ENCODE results near the gene NTNG2.
A peak's percentile ranks its signal among the peaks of the same experiment; 100 is the strongest.

Gene NTNG2

GRCh38 chr9:132157347-132158116 lies 4.3 kb upstream of the NTNG2 start:
- Histone ChIP-seq H3K4me3 (ENCODE audit: low read length, poor library complexity, severe bottlenecking) (no peak overlapping the region), H3F3A (ENCODE audit: low read depth) (0 out of 2 replicates have a peak, but pooled peaks cover 5% of the 10 kb centered on the region), H2AFZ (ENCODE audit: low read length) (no peak overlapping the region), H3K27me3 (ENCODE audit: insufficient read depth, low read length, poor library complexity, severe bottlenecking) (no peaks in the 10 kb centered on the region), H4K20me1 (ENCODE audit: insufficient read depth, low read length, poor library complexity, severe bottlenecking) (peaks cover 3% of the 10 kb centered on the region), H3K36me3 (ENCODE audit: insufficient read depth, low read length) (no peaks in the 10 kb centered on the region), H3K4me1 (ENCODE audit: insufficient read depth, low read length, poor library complexity, severe bottlenecking) (peaks cover 27% of the 10 kb centered on the region), H3K9me2 (replicated peaks; ENCODE audit: low read depth, low read length) (no peaks in the 10 kb centered on the region), H3K4me2 (ENCODE audit: low read depth, low read length, poor library complexity, severe bottlenecking) (no peak overlapping the region), H3K9me3 (ENCODE audit: insufficient read depth, low read depth, low read length) (no peaks in the 10 kb centered on the region), H3K9ac (ENCODE audit: low read depth, low read length, poor library complexity, severe bottlenecking) (no peak overlapping the region), H3K79me2 (ENCODE audit: insufficient read depth, low read length) (peaks cover 5% of the 10 kb centered on the region; the same call in 1 of the 2 replicates)
- TF ChIP-seq EZH2phosphoT487 (IDR thresholded peaks at IDR 0.05; ENCODE audit: borderline replicate concordance) = no peak
- TF ChIP-seq, protein P1, sequence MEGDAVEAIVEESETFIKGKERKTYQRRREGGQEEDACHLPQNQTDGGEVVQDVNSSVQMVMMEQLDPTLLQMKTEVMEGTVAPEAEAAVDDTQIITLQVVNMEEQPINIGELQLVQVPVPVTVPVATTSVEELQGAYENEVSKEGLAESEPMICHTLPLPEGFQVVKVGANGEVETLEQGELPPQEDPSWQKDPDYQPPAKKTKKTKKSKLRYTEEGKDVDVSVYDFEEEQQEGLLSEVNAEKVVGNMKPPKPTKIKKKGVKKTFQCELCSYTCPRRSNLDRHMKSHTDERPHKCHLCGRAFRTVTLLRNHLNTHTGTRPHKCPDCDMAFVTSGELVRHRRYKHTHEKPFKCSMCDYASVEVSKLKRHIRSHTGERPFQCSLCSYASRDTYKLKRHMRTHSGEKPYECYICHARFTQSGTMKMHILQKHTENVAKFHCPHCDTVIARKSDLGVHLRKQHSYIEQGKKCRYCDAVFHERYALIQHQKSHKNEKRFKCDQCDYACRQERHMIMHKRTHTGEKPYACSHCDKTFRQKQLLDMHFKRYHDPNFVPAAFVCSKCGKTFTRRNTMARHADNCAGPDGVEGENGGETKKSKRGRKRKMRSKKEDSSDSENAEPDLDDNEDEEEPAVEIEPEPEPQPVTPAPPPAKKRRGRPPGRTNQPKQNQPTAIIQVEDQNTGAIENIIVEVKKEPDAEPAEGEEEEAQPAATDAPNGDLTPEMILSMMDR (conservative IDR thresholded peaks at IDR 0.05; ENCODE audit: low read length) = no peak

- Histone ChIP-seq H3K79me2 (ENCODE audit: insufficient read depth, low read length) (peaks cover 40% of the 10 kb centered on the region), H3K9ac (ENCODE audit: low read depth, low read length, poor library complexity, severe bottlenecking) (peak overlapping the region; percentile 85), H3K9me3 (ENCODE audit: insufficient read depth, low read depth, low read length) (no peaks in the 10 kb centered on the region), H3K4me3 (ENCODE audit: low read length, poor library complexity, severe bottlenecking) (peak overlapping the region; percentile 91), H3K4me2 (ENCODE audit: low read depth, low read length, poor library complexity, severe bottlenecking) (peak overlapping the region; percentile 84), H4K20me1 (ENCODE audit: insufficient read depth, low read length, poor library complexity, severe bottlenecking) (peaks cover 38% of the 10 kb centered on the region), H3K27me3 (ENCODE audit: insufficient read depth, low read length, poor library complexity, severe bottlenecking) (no peaks in the 10 kb centered on the region), H3K4me1 (ENCODE audit: insufficient read depth, low read length, poor library complexity, severe bottlenecking) (peaks cover 47% of the 10 kb centered on the region), H3F3A (ENCODE audit: low read depth) (0 out of 2 replicates have a peak, but pooled peaks cover 5% of the 10 kb centered on the region), H2AFZ (ENCODE audit: low read length) (peak overlapping the region; percentile 65), H3K9me2 (replicated peaks; ENCODE audit: low read depth, low read length) (no peaks in the 10 kb centered on the region), H3K36me3 (ENCODE audit: insufficient read depth, low read length) (no peaks in the 10 kb centered on the region)
- TF ChIP-seq, protein P1 (conservative IDR thresholded peaks at IDR 0.05; ENCODE audit: low read length) = no peak
- TF ChIP-seq EZH2phosphoT487 (IDR thresholded peaks at IDR 0.05; ENCODE audit: borderline replicate concordance) = no peak
Measured at GRCh38 chr9:132160802-132161742, 786 bp upstream of the NTNG2 start.

DNA sequence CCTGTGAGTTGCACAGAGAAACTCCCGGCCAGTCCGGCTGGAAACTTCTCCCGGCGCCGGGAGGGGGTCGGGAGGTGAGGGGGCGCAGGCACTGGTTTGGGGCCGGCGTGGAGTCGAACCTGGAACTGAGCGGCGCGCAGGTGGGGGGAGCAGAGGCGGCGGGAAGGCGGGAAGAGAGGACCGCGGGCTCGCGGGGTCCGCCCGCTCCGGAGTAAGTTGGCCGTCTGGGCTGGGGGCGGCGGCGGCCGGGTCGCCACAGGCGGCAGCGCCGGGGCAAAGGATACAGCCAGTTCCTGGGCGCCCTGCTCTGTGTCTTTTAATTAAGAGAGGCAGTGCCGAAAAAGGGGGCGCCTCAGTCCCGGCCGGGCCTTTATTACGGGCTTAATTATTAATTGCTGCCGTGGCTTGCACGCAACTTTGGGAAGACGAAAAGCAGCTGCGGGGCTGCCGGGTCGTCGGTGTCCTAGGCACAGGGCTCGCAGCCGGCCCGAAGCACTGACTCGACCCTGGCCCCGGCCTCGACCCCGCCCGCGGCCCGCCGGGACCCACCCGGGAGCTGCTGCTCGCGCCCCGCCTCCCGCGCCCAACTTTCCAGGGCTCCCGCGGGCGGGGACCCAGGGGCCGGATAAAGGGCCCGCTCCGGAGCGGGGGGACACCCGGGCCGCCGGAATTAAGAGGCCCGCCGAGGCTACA lies 1.1 kb downstream of the NTNG2 start:
- no peak overlapping the region for H2AFZ ChIP-seq (ENCODE audit: low read length)
- TF ChIP-seq EZH2phosphoT487 (IDR thresholded peaks at IDR 0.05; ENCODE audit: borderline replicate concordance) = no peak
- TF ChIP-seq, protein P1 (conservative IDR thresholded peaks at IDR 0.05; ENCODE audit: low read length) = no peak
- no peaks in the 10 kb centered on the region for H3K9me2 ChIP-seq (replicated peaks; ENCODE audit: low read depth, low read length)
- 0 out of 2 replicates have a peak, but pooled peaks cover 5% of the 10 kb centered on the region for H3F3A ChIP-seq (ENCODE audit: low read depth)
- peaks cover 53% of the 10 kb centered on the region for H4K20me1 ChIP-seq (ENCODE audit: insufficient read depth, low read length, poor library complexity, severe bottlenecking)
- H3K36me3 ChIP-seq (ENCODE audit: insufficient read depth, low read length) = peaks cover 6% of the 10 kb centered on the region; the same call in 1 of the 2 replicates
- H3K9ac ChIP-seq (ENCODE audit: low read depth, low read length, poor library complexity, severe bottlenecking) = peak overlapping the region; percentile 87
- peaks cover 58% of the 10 kb centered on the region for H3K79me2 ChIP-seq (ENCODE audit: insufficient read depth, low read length)
- H3K9me3 ChIP-seq (ENCODE audit: insufficient read depth, low read depth, low read length) = no peaks in the 10 kb centered on the region
- H3K4me2 ChIP-seq (ENCODE audit: low read depth, low read length, poor library complexity, severe bottlenecking) = peak overlapping the region; percentile 90
- H3K27me3 ChIP-seq (ENCODE audit: insufficient read depth, low read length, poor library complexity, severe bottlenecking) = no peaks in the 10 kb centered on the region
- peaks cover 60% of the 10 kb centered on the region for H3K4me1 ChIP-seq (ENCODE audit: insufficient read depth, low read length, poor library complexity, severe bottlenecking)
- peak overlapping the region; percentile 91 for H3K4me3 ChIP-seq (ENCODE audit: low read length, poor library complexity, severe bottlenecking)

Data from Loucy (cell line).